Keratinocyte (primary cell): Measurements from ENCODE around the gene ZNF738. TPM values are rescaled to one million over a fixed set of nuclear protein-coding genes. Genes with fewer than 3 reads are reported as not detected.

Source experiments
- DNase-seq: peaks from one replicate; pipeline ENCODE4 v3.0.0-alpha.2; 2011; ENCODE audit warnings: low read depth, missing footprints, low spot score
- FAIRE-seq: peaks from 2 replicates; lab custom pipeline; 2011; peaks lifted over from hg19 to GRCh38; lab: Jason Lieb, UNC
- H2AFZ ChIP-seq: 2 replicates; pipeline ENCODE4 v1.6.0; 2012; ENCODE audit warnings: low read length, control low read depth, inconsistent platforms; ENCODE audit not compliant: control insufficient read depth
- H3K27ac ChIP-seq: 2 replicates; pipeline ENCODE4 v1.5.1; 2011; ENCODE audit warnings: low read length; ENCODE audit not compliant: control insufficient read depth, insufficient read depth
- H3K27me3 ChIP-seq: 3 replicates; pipeline ENCODE4 v1.6.0; 2011; ENCODE audit warnings: low read length; ENCODE audit not compliant: control insufficient read depth, insufficient read depth; ENCODE audit errors: extremely low read depth
- H3K36me3 ChIP-seq, 2 experiments: 2 replicates in 1 of 2; 3 replicates in 1 of 2; pipeline ENCODE4 v1.5.1; 2011; ENCODE audit warnings: low read length in 2 of 2, mild to moderate bottlenecking in 1 of 2; ENCODE audit not compliant: control insufficient read depth in 2 of 2, insufficient read depth in 2 of 2; ENCODE audit errors: extremely low read depth in 1 of 2
- H3K4me1 ChIP-seq: 3 replicates; pipeline ENCODE4 v1.5.1; 2011; ENCODE audit warnings: low read length; ENCODE audit not compliant: control insufficient read depth, insufficient read depth; ENCODE audit errors: extremely low read depth
- H3K4me2 ChIP-seq: 3 replicates; pipeline ENCODE4 v1.6.0; 2011; ENCODE audit warnings: low read depth, low read length; ENCODE audit not compliant: control insufficient read depth, insufficient read depth; ENCODE audit errors: extremely low read depth
- H3K4me3 ChIP-seq, 3 experiments: fragments of 200-600 bp in 1 of 3; sonication (generic) in 1 of 3; 2 replicates in 2 of 3; 3 replicates in 1 of 3; pipeline ENCODE4 v1.5.1; 2011 to 2016; ENCODE audit warnings: low read length in 3 of 3, mild to moderate bottlenecking in 3 of 3, control low read depth in 2 of 3, inconsistent platforms in 1 of 3, low read depth in 1 of 3, mixed read lengths in 1 of 3, mixed run types in 1 of 3, moderate library complexity in 1 of 3; ENCODE audit not compliant: control insufficient read depth in 2 of 3, insufficient read depth in 2 of 3; ENCODE audit errors: extremely low read depth in 1 of 3
- H3K79me2 ChIP-seq: 2 replicates; pipeline ENCODE4 v1.6.0; 2012; ENCODE audit warnings: low read length; ENCODE audit not compliant: control insufficient read depth, insufficient read depth
- H3K9ac ChIP-seq: 3 replicates; pipeline ENCODE4 v1.6.0; 2011; ENCODE audit warnings: low read length; ENCODE audit not compliant: control insufficient read depth, insufficient read depth; ENCODE audit errors: extremely low read depth
- H3K9me1 ChIP-seq: 3 replicates; pipeline ENCODE4 v1.6.0; 2011; ENCODE audit warnings: low read length; ENCODE audit not compliant: control insufficient read depth, insufficient read depth; ENCODE audit errors: extremely low read depth
- H3K9me3 ChIP-seq: 2 replicates; pipeline ENCODE4 v1.5.1; 2012; ENCODE audit warnings: low read depth, low read length; ENCODE audit not compliant: control insufficient read depth
- H4K20me1 ChIP-seq: 3 replicates; pipeline ENCODE4 v1.6.0; 2011; ENCODE audit warnings: low read length; ENCODE audit not compliant: control insufficient read depth, insufficient read depth; ENCODE audit errors: extremely low read depth
- CTCF ChIP-seq, 3 experiments: IDR thresholded peaks in 1 of 3; conservative IDR thresholded peaks in 1 of 3; optimal IDR thresholded peaks in 1 of 3; 2 replicates in 2 of 3; 3 replicates in 1 of 3; pipeline versions ENCODE3 to v1.5.1; 2011; ENCODE audit warnings: low read length in 3 of 3, mild to moderate bottlenecking in 3 of 3, moderate library complexity in 2 of 3, control low read depth in 1 of 3, inconsistent platforms in 1 of 3; ENCODE audit not compliant: insufficient read depth in 2 of 3; ENCODE audit errors: extremely low read depth in 1 of 3
- EZH2 ChIP-seq: IDR thresholded peaks from one replicate; pipeline ENCODE4 v1.6.1; 2012; ENCODE audit warnings: inconsistent platforms, mild to moderate bottlenecking, low read length, moderate library complexity
- dilution Hi-C: fragments of 300-500 bp; cut with MboI; formaldehyde crosslinking; loops from one replicate; pipeline ENCODE4 v1.7.0; 2020; ENCODE audit warnings: low sequenced_read_pairs; ENCODE audit not compliant: extremely low pct_ligation_motif_present
- polyA plus RNA-seq, 5 experiments: library from polyadenylated mRNA; depleted of rRNA in 3 of 5; stranded (reverse) in 3 of 5; stranded (forward) in 1 of 5; unstranded in 1 of 5; fragments of >200 nt; gene quantifications; 1 replicate in 1 of 5; 2 replicates in 3 of 5; 3 replicates in 1 of 5; pipeline versions ENCODE4 v1.2.1 to v1.2.3, GENCODE V29; 2011 to 2012; ENCODE audit warnings: missing spikeins in 2 of 5, low read depth in 1 of 5, low replicate concordance in 1 of 5

ZNF738 gene
- polyA plus RNA-seq, 1 donor (not counting 4 experiments of a cell fraction or from before 2014, with no cell fraction given) = 8.9 TPM

- FAIRE-seq (peak; percentile 96), DNase-seq (peak; percentile 60)
- peak within 1 kb of the TSS; percentile 66 for H3K27ac ChIP-seq
- peak within 1 kb of the TSS; percentile 65 for H3K4me2 ChIP-seq
- dilution Hi-C loops = no loop called here
- no peaks in the 10 kb centered on the region for H3K4me1 ChIP-seq
- H3K4me3 ChIP-seq = peak within 1 kb of the TSS; percentile 91 to 95 (median 92)
- no peaks in the 10 kb centered on the region for H3K9me3 ChIP-seq
- H2AFZ ChIP-seq = peak within 1 kb of the TSS; percentile 100
- no peaks in the 10 kb centered on the region for H3K27me3 ChIP-seq
- H3K9ac ChIP-seq = peak within 1 kb of the TSS; percentile 89
- no peak for TF ChIP-seq EZH2
- no peak for TF ChIP-seq CTCF (optimal IDR thresholded peaks at IDR 0.05 in 1 of 3, IDR thresholded peaks at IDR 0.05 in 1 of 3, conservative IDR thresholded peaks at IDR 0.05 in 1 of 3; ENCODE audit: extremely low read depth in 1 of 3, insufficient read depth in 2 of 3, low read length in 3 of 3)
- H3K79me2 ChIP-seq = peaks cover 15% of the 10 kb centered on the region
- H3K36me3 ChIP-seq = no peaks in the 10 kb centered on the region
- H4K20me1 ChIP-seq = no peaks in the 10 kb centered on the region
- no peaks in the 10 kb centered on the region for H3K9me1 ChIP-seq
These were observed 38.2 kb downstream of the ZNF738 start, which contains the start of gene ZNF493 for GRCh38 chr19:21396893-21397572. TSS of gene ZNF493 (plus strand) at chr19:21397133. CDS start at chr19:21397238, 105 bp downstream.

- TF ChIP-seq CTCF (optimal IDR thresholded peaks at IDR 0.05 in 1 of 3, IDR thresholded peaks at IDR 0.05 in 1 of 3, conservative IDR thresholded peaks at IDR 0.05 in 1 of 3; ENCODE audit: extremely low read depth in 1 of 3, insufficient read depth in 2 of 3, low read length in 3 of 3) = no peak
- H3K4me3 ChIP-seq = no peak overlapping the region
- H3K79me2 ChIP-seq = peaks cover 15% of the 10 kb centered on the region
- no peaks in the 10 kb centered on the region for H3K27me3 ChIP-seq
- H3K9ac ChIP-seq = no peak overlapping the region
- no peak overlapping the region for H3K27ac ChIP-seq
- no peak for FAIRE-seq
- no peak overlapping the region for H2AFZ ChIP-seq
- no peaks in the 10 kb centered on the region for H3K4me1 ChIP-seq
- peaks cover 0 to 1% of the 10 kb centered on the region in 2 experiments for H3K36me3 ChIP-seq
- no peak for DNase-seq
- dilution Hi-C loops = no loop called here
- H4K20me1 ChIP-seq = no peaks in the 10 kb centered on the region
- no peaks in the 10 kb centered on the region for H3K9me3 ChIP-seq
- H3K4me2 ChIP-seq = no peak overlapping the region
- H3K9me1 ChIP-seq = no peaks in the 10 kb centered on the region
These were observed 40.1 kb downstream of the ZNF738 start for GRCh38 chr19:21398851-21399250.
